Ovary (tissue), 3 donors: ENCODE measurements around the gene CARMIL1.

Experiments used
- CTCF ChIP-seq, 3 donors: fragments of 450-650 bp in 2 of 3; fragments of 200-600 bp in 1 of 3; IDR thresholded peaks; one replicate each; pipeline versions ENCODE4 v1.5.1 to v1.8.0; 2016 to 2022; ENCODE audit warnings: antibody characterized with exemption in 3 of 3, mild to moderate bottlenecking in 1 of 3
- EP300 ChIP-seq: sonication (generic); formaldehyde crosslinking; IDR thresholded peaks from one replicate; pipeline ENCODE4 v1.6.1; 2017; ENCODE audit warnings: antibody characterized with exemption
- POLR2A ChIP-seq: fragments of 450-650 bp; IDR thresholded peaks from one replicate; pipeline ENCODE4 v1.6.1; 2017; ENCODE audit warnings: antibody characterized with exemption, mild to moderate bottlenecking, moderate library complexity
- donor health status: DM: no; HTN: no; CAD: no.

- no peak for TF ChIP-seq CTCF (IDR thresholded peaks at IDR 0.05)
- TF ChIP-seq POLR2A = no peak
- no peak for TF ChIP-seq EP300
Measured at GRCh38 chr6:25494469-25494868, 215.3 kb downstream of the CARMIL1 start.
